Measurements from ENCODE around the gene KIF4A.

Gene KIF4A

DNA sequence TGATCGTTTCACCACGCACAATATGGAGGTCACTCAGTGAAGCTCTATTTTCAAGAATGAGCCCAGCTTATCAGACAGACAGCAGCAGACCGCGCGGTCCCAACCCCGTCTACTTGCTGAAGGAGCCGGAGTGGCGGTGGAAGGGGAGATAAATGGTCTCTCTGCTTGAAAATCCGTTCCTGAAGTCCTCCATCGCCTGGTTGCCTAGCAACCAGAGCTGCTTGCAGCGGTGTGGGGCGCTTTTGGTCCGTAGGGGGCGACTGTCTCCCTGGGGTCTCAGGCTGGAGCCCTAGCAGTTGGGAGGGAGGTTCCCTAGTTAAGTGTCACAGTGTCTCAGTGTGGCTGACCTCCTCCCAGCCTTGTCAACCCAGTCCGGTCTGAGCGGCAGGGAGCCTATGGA lies 146.4 kb downstream of the KIF4A start:
- no peak overlapping the region for H3K4me3 ChIP-seq (ENCODE audit: low read depth, low read length)

DNA sequence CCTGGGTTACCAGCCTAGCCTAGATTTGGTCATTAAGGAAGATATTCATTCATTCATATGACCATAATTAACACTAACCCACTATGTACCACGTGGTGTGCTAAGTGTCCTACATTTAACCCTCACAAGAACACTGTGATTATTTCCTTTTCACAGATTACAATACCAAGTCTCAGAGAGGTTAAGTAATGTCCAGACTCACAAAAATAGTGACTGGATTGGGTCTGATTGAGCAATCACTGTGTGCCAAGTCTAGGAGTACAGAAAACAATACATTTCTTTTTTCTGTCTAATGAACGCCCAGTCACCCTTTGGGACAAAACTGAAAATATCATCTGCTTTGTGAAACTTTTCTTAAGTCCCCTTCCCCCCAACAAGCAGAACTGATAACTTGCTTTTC lies 147.1 kb downstream of the KIF4A start:
- H3K4me3 ChIP-seq (ENCODE audit: low read depth, low read length): no peak overlapping the region

DNA sequence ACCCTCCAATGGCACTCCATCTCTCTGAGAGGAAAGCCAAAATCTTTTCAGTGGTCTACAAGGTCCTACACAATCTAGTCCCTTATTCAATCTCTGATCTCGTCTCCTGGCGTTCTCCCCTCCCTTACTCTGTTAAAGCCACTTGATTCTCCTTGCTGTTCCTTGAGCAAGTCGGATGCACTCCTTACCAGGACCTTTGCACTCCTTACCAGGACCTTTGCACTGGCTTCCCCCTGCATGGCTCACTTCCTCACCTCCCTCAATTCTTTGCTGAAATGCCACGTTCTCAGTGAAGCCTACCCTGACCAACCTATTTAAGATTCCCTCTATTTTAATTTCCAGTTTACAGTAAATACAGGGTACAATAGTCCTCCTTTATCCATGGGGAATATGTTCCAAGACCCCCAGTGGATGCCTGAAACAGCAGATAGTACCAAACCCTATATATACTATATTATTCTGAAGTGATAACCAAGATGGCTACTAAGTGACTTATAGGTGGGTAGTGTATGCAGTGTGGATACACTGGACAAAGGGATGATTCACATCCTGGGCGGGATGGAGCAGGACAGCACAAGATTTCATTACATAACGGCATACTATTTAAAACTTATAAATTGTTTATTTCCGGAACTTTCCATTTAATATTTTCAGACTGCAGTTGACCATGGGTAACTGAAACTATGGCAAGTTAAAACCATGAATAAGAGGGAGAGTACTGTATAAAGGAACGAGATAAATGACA lies 148.2 kb downstream of the KIF4A start:
- no peak overlapping the region for H3K4me3 ChIP-seq (ENCODE audit: low read depth, low read length)

DNA sequence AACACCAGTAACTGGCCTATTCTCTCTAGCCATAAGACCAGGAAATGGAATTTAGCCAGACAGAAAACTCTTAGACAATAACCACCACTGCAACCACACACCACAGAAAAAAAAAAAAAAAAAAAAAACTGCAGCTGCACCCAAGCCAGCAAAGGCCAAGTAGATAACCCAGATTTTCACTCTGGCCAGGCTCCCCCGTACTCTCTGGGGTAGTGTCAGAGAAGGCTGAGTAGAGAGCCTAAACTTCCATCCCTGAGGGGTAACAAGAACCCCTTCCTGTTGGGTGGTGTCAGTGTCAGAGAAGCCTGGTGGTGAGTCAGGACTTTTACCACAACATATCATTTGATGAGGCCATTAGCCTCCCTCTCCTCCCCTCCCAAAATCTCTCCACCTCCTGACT lies 149.1 kb downstream of the KIF4A start:
- no peak overlapping the region for H3K4me3 ChIP-seq (ENCODE audit: low read depth, low read length)

DNA sequence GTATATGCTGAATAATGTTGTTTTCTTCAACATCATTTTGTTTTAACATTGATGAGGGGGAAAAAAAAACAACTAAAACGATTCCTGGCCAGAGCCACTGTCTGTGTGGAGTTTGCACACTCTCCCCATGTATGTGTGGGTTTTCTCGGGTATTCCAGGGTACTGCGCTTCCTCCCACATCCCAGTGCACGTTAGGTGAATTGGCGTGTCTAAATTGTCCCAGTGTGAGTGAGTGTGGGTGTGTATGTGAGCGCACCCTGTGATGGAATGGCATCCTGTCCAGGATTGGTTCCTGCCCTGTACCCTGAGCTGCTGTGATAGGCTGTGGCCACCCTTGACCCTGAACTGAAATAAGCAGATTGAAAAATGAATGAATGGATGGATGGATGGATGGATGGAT lies 152.3 kb downstream of the KIF4A start:
- no peak overlapping the region for H3K4me3 ChIP-seq (ENCODE audit: low read depth, low read length)

DNA sequence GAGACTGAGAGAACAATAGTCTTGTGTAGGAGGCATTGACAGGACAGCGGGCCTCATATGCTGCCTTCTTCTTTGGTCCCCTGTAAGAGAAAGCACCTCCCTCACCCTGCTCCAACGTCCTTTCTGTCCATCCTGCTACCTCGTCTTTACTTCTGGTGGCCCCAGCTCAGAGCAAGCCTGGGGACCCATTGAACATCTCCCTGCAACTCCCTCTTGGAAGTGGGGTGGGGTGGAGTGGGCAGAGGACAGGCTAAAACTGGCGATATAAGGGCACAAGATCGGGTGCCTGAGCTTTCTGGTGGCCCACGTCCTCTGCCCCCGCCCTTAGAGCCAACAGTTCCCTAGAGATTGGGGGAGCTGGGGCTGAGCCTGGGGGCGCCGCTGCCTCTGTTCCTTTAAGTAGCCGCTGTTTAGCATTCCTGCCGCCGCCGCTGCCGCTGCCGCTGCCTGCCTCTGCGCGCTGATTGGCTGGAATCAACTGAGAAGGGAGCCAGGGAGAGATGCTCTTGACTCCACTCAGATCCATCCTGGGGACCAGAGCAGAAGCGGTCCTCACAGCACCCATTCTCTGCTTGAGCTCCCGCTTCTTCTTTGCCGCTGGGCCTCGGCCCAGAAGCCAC lies 154.5 kb downstream of the KIF4A start, which contains the start of gene DLG3:
Gene DLG3 (plus strand): TSS at position 510 of the 620 bp plus-strand sequence. CDS start 367 bp downstream, outside the sequence.
- H3K4me3 ChIP-seq (ENCODE audit: low read depth, low read length): peak within 1 kb of the TSS; percentile 17

DNA sequence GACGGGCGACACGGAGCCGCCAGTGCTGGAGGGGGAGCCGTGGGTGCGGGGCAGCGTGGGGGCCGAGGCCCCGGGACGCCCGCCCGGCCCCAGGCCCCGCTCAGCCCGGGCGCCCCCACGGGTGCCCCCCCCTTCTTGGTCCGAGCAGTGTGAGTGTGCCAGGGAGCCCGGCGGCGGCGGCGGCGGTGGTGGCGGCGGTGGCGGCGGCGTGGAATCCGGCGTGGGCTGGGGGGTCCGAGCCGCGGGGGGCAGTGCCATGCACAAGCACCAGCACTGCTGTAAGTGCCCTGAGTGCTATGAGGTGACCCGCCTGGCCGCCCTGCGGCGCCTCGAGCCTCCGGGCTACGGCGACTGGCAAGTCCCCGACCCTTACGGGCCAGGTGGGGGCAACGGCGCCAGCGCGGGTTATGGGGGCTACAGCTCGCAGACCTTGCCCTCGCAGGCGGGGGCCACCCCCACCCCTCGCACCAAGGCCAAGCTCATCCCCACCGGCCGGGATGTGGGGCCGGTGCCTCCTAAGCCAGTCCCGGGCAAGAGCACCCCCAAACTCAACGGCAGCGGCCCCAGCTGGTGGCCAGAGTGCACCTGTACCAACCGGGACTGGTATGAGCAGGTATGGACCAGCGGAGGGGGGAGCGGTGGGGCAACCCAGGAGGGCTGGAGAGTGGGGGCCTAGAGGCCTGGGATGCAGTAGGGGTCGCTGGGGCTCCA lies 155.2 kb downstream of the KIF4A start:
- peak overlapping the region; percentile 17 for H3K4me3 ChIP-seq (ENCODE audit: low read depth, low read length)

DNA sequence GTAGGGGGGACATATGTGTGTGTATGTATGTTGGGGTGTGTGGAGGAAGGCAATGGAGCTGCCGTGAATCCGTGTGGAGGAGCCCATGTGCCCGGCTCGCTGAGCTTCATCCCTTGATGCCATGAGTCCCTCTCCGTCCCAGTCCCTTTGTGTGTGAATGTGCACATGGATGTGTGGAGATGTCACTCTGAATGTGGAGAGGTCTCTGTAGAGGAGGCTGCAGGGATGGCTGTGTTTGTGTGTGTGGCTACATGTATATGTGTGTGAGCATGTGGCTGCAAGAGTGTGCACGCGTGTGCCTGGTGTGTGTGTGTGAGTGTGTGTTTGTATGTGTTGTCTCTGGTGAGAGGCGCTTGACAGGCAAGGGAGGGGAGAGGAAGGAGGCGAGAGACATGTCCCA lies 156.0 kb downstream of the KIF4A start:
- no peak overlapping the region for H3K4me3 ChIP-seq (ENCODE audit: low read depth, low read length)

DNA sequence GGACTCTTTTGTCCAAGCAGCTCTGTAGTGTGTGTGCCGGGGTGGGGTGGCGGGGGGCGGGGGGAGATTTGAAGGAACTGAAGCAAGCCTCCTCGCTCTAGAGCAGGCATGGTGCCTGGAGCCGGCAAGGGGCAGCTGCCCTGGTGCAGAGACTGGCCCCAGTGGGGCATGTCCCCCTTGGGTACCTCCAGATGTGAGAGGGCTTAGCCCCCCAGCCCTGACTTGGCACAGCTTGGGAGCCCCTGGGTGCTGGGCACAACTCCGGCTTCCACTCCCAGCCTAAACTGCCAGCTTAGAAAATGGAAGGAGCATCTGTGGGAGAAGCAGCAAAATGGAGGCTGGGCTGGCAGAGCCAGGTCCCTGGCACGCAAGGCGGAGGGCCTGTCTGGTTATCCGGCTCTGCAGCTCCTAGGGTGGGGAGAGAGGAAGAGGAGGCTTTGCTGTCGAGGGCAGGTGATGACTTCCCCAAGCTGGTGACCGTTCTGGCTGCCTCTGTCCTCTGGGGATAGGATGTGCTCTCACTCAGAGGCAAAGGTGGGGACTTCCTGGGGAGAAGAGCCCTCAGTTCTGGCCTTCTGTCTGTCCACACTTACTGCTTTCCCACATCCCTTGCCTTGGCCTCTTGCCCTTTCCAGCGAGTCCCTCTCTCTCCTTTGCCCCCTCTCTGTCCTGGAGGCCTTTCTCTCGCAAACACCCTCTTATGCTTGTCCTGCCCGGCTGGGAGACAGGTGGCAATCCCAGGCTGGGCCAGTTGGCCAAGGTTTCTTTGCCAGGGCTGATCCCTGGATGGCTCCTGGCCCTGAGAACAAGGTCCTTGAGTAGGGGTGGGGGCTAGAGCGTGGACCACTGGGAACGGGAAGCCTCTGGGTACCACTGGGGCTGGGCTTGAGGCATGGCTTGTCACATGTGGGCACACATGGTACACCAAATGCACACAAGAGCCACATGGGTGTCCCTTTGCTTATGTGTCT lies 156.8 kb downstream of the KIF4A start:
- H3K4me3 ChIP-seq (ENCODE audit: low read depth, low read length): no peak overlapping the region

DNA sequence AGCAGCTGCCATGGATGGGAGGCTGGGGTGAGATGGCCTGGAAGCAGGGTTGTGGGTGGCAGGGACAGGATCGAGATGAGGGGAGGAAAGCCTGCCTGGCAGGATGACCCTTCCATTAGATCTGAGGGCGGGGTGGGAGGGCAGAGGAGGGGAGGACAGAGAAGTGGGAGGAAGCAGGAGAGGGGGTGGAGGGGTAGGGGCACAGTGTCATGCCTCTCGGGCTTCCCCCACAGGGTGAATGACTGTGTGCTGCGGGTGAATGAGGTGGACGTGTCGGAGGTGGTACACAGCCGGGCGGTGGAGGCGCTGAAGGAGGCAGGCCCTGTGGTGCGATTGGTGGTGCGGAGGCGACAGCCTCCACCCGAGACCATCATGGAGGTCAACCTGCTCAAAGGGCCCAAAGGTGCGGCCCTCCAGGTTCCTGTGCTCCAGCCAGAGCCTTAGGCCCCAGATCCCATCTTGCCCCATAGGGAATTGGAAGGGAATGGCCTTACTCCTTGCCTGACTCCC lies 159.6 kb downstream of the KIF4A start:
- H3K4me3 ChIP-seq (ENCODE audit: low read depth, low read length): no peak overlapping the region

DNA sequence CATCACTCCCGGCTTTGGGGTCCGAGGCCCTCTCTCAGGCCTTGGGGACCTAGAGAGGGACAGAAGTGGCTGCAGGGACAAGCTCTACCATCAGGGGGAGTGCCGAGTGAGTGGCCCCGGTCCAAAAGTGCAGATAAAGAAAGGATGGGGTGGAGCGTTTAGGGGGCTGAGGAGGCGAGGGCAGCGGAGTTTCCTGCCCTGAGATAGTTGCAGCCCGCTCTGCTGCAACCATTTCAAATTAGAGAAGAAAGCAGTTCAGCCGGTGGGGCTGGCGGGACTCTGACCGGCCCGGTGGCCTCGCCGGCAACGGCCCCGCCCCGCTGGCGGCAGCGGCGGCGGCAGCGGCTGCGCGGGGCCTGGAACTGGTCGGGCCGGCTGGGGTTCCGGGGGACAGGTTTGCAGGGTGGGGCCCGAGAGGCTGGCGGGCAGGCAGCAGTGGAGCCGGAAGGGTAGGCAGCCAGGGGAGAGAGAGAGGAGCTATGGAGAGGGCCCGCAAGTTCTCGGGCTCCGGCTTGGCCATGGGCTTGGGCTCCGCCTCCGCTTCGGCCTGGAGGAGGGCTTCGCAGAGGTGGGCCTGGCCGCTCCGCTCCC lies 162.3 kb downstream of the KIF4A start:
- H3K4me3 ChIP-seq (ENCODE audit: low read depth, low read length): peak overlapping the region; percentile 41

DNA sequence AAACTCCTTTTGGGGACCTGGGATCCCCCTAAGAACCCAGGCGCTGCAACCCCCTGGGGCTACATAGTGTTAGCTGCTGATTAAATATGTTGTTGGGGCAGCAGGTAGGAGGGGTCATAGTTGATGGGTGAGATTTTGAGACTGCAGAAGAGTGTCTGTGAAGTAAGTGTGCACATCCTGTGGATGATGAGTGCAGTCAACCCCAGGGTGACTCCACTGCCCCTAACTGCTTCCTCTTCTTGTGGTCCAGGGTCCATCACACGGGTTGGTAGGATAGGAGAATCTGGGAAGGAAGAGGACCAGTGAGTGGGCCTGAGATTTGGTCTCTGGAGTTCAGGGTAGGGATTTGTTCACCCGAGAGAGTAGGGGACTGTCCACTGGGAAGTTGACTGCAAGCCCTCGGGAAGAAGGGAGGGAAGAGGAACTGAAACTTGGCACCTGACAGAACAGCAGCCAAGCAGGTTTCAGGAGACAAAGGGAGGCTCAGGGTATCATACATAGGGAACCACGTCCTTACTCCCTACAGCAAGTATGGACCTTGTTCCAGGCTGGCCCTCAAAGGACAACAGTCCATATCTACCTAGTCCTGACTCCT lies 163.2 kb downstream of the KIF4A start:
- peak overlapping the region; percentile 41 for H3K4me3 ChIP-seq (ENCODE audit: low read depth, low read length)

DNA sequence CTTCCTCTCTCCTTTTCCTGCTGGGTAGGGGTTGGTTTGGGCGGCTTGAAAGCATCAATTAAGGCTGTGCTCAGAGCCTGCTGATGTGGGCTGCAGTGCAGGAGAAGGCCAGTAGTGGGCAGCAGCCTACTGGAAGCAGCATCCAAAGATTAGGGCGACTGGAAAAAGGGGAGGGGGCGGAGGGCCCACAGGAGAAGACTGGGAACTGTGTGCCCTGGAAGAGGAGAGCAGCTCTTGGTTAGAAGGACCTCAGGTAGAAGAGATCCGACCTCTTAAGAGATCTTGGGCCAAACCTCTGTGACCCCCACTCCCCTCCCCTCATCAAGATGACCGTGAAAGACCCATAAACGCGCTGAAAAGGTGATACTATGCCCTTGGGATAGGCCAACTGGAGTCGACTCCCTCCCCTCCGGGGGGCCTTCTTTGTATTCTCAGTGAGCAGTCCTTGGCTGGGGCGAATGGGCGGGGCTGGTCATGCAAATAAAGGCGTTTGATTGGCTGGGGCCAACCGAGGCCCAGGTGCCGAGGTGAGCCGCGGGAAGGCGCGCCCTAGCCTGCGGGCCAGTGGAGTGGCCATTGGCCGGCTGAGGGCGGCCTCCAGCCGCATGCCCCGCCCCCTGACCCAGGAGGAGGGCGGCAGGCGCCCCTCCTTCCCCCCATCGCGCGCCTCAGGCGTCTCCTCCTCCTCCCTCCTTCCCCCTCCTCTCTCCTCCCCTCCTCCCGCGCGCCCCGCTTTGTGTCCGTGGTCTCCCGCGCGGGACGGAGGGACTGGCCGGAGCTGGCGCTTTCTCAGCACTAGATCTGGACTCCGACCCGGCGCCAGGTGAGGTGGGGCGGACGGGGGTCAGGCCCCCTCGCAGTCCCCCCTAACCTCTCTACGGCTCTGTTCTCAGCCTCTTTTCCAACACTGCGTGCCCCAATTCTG lies 164.8 kb downstream of the KIF4A start:
- peak overlapping the region; percentile 66 for H3K4me3 ChIP-seq (ENCODE audit: low read depth, low read length)

DNA sequence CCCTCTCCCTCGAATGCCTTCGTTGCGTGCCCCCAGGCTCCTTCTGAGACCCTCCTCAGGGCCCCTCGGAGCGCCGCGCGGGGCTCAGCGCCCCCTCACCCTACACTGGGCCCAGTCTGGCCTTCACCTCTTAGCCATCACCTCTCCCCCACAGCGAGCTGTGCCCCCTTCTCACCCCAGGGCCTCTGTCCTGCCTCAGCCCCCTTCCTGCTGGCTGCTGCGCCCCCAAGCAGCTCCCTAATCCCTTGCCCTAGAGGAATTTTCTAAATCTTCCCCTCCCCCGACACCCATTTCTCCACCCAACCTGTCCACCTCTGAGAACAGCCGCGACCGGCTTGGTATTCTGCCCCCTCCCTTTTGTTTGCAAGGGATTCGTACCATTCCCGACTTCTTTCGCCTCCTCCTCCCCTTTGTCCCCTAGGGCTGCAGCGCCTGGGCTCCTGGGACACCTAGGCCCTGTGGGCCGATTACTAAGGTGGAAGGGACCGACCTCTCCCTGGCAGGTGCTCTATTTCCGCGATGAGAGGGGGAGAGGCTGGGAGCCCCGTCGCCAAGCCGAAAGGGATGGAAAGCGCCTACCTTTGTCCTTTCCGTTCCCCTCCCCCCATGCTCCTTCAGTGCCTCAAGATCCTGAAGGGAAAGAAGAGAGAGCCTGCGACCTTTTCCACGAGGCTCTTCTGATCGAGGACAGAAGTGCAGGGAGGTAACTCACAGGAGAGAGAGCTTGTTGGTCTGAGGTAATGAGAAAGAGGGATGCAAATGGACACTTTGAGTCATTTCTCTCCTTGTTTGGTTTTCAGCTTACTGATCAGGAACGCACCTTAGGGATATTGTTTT lies 165.7 kb downstream of the KIF4A start:
- H3K4me3 ChIP-seq (ENCODE audit: low read depth, low read length): peak overlapping the region; percentile 66

DNA sequence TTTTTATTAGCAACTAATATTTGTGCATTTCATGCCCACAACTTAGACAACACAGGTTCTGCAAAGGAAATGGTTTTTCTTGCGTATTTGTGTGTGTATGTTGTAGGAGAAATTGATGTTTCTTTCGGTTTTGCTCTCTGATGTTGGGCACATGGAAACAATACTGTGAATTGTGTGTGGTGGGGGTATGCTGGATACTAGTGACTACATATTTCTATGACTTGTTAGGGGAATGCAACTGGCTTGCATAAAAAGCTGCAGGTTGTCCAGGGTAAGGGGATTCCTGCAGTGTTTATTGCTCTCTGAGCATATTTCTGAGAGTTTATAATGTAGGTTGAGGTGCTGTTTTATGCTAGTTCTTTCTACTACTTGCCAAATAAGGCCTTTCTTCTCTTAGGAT lies 166.4 kb downstream of the KIF4A start:
- peak overlapping the region; percentile 66 for H3K4me3 ChIP-seq (ENCODE audit: low read depth, low read length)

DNA sequence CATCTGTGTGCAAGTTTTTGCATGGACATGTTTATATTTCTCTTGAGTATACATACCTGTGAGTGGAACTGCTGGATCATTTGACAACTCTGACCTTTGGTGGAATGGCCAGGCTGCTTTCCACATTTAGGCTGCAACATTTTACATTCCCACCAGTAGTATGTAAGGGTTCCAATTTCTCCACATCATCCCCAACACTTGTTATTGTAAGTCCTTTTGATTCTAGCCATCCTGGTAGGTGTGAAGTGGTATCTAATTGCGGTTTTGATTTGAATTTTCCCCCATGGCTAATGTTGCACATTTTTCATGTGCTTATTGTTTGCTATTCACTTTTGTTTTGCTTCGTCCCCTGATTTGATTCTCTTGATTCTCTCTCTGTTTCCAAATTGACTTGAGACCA lies 171.1 kb downstream of the KIF4A start:
- H3K4me3 ChIP-seq (ENCODE audit: low read depth, low read length): no peak overlapping the region

DNA sequence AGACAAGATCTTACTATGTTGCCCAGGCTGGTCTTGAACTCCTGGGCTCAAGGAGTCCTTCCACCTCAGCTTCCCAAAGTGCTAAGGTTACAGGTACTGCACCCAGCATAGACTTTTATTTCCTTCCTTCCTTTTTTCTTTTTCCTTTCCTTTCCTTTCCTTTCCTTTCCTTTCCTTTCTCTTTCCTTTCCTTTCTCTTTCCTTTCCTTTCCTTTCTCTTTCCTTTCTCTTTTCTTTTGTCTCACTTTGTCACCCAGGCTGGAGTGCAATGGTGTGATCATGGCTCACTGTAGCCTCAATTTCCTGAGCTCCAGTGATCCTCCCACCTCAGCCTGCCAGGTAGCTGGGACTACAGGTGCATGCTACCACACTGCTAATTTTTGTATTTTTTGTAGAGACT lies 174.1 kb downstream of the KIF4A start:
- H3K4me3 ChIP-seq (ENCODE audit: low read depth, low read length): no peak overlapping the region

DNA sequence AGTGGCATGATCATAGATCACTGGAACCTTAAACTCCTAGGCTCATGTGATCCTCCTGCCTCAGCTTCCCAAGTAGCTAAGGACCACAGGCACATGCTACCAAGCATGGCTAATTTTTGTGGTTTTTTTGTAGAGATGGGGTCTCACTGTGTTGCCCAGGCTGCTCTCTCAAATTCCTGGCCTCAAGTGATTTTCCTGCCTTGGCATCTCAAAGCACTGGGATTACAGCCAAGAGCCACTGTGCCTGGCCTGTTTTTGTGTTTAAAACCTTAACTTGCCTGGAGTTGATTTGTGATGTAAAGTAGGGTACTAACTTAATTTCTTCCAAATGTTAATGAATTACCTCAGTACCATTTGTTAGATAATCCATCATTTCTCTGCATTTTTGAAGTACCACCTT lies 177.1 kb downstream of the KIF4A start:
- no peak overlapping the region for H3K4me3 ChIP-seq (ENCODE audit: low read depth, low read length)

Data from iPS-11a (cell line).